ENCODE measurements around the gene SRL.

Gene SRL

GRCh38 chr16:4241928-4242283 is at the start of gene SRL:
TSS of gene SRL (minus strand) at chr16:4242080. CDS start at chr16:4242067, 13 bp downstream.
- DNase-seq (ENCODE audit: low spot score), result no peak
- no peak for TF ChIP-seq CTCF (IDR thresholded peaks at IDR 0.05; ENCODE audit: borderline replicate concordance, control extremely low read depth, extremely low read depth, insufficient read depth, missing control alignments)
- in situ Hi-C loops (cut with MboI; ENCODE audit: low sequenced_read_pairs, unreplicated experiment), result no loop called here

GRCh38 chr16:4290236-4290830 is 48.5 kb upstream of the SRL start:
- DNase-seq (ENCODE audit: low spot score), result peak; percentile 12
- in situ Hi-C loops (cut with MboI; ENCODE audit: low sequenced_read_pairs, unreplicated experiment), result no loop called here
- TF ChIP-seq CTCF (IDR thresholded peaks at IDR 0.05; ENCODE audit: borderline replicate concordance, control extremely low read depth, extremely low read depth, insufficient read depth, missing control alignments), result no peak

GRCh38 chr16:4288148-4288921 is 46.5 kb upstream of the SRL start:
- peak; percentile 94 for DNase-seq (ENCODE audit: low spot score)
- in situ Hi-C loops (cut with MboI; ENCODE audit: low sequenced_read_pairs, unreplicated experiment), result no loop called here

GRCh38 chr16:4285167-4285566 is 43.3 kb upstream of the SRL start:
- in situ Hi-C loops (cut with MboI; ENCODE audit: low sequenced_read_pairs, unreplicated experiment), result no loop called here
- DNase-seq (ENCODE audit: low spot score), result no peak
- no peak for TF ChIP-seq CTCF (IDR thresholded peaks at IDR 0.05; ENCODE audit: borderline replicate concordance, control extremely low read depth, extremely low read depth, insufficient read depth, missing control alignments)

More at GRCh38 chr16:4288148-4288921, 46.5 kb upstream of the SRL start:
- TF ChIP-seq CTCF (IDR thresholded peaks at IDR 0.05; ENCODE audit: borderline replicate concordance, control extremely low read depth, extremely low read depth, insufficient read depth, missing control alignments), result peak; percentile 99

GRCh38 chr16:4283939-4284338 is 42.1 kb upstream of the SRL start:
- TF ChIP-seq CTCF (IDR thresholded peaks at IDR 0.05; ENCODE audit: borderline replicate concordance, control extremely low read depth, extremely low read depth, insufficient read depth, missing control alignments), result no peak
- in situ Hi-C loops (cut with MboI; ENCODE audit: low sequenced_read_pairs, unreplicated experiment), result no loop called here
- DNase-seq (ENCODE audit: low spot score), result no peak

- in situ Hi-C loops (cut with MboI; ENCODE audit: low sequenced_read_pairs, unreplicated experiment), result no loop called here
- TF ChIP-seq CTCF (IDR thresholded peaks at IDR 0.05; ENCODE audit: borderline replicate concordance, control extremely low read depth, extremely low read depth, insufficient read depth, missing control alignments), result no peak
- DNase-seq (ENCODE audit: low spot score), result no peak
These were observed 41.6 kb upstream of the SRL start for GRCh38 chr16:4283441-4283840.
